OCI-LY7 (cell line): ENCODE data around the gene SIX3.

ENCODE experiments used
- EZH2phosphoT487 ChIP-seq: fragments of 200-600 bp; sonication (generic); IDR thresholded peaks from 2 replicates; pipeline ENCODE4 v1.6.1; 2018; ENCODE audit warnings: low read depth, borderline replicate concordance, mild to moderate bottlenecking, mixed run types, antibody characterized with exemption, low read length, moderate library complexity, mixed read lengths
- TF ChIP-seq, protein P1 (sequence below): fragments of 200-600 bp; sonication (generic); conservative IDR thresholded peaks from 2 replicates; pipeline ENCODE4 v1.5.1; 2014; ENCODE audit warnings: mild to moderate bottlenecking, antibody characterized with exemption, low read length, moderate library complexity, mixed read lengths

DNA sequence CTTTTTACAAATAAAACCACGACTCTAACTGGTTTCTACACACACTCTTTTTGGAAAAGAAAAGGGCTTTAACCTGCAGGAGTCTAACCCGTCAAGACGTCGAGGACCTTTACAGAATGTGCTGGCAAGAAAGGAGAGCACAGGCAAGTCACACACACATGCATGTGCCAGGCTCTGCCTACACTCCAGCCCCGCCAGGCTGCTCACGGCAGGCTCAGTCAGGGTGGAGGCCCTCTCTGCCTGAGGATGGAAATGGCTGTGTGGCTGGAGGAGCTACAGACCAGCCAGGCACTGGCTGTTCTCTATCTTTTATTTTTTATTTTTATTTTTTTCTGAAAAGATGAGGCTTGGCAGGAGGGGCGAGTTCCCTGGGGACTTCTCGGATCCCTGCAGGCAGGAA lies 10.2 kb downstream of the SIX3 start:
- TF ChIP-seq, protein P1, sequence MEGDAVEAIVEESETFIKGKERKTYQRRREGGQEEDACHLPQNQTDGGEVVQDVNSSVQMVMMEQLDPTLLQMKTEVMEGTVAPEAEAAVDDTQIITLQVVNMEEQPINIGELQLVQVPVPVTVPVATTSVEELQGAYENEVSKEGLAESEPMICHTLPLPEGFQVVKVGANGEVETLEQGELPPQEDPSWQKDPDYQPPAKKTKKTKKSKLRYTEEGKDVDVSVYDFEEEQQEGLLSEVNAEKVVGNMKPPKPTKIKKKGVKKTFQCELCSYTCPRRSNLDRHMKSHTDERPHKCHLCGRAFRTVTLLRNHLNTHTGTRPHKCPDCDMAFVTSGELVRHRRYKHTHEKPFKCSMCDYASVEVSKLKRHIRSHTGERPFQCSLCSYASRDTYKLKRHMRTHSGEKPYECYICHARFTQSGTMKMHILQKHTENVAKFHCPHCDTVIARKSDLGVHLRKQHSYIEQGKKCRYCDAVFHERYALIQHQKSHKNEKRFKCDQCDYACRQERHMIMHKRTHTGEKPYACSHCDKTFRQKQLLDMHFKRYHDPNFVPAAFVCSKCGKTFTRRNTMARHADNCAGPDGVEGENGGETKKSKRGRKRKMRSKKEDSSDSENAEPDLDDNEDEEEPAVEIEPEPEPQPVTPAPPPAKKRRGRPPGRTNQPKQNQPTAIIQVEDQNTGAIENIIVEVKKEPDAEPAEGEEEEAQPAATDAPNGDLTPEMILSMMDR, result no peak
- TF ChIP-seq EZH2phosphoT487, result no peak
